Adipose tissue (tissue), 3 donors: ENCODE data around the gene NT5E. TPM values are rescaled to one million over a fixed set of nuclear protein-coding genes. Genes with fewer than 3 reads are reported as not detected.
"Not testable (repeated sequence)": the region's sequence is repeated elsewhere in the genome, so short reads cannot be mapped to it uniquely, and the experiment has no call there.

ENCODE experiments used
- H3K27ac ChIP-seq: one replicate; pipeline ENCODE4 v1.5.1; 2013; ENCODE audit warnings: low read depth, low read length
- WGBS, 3 donors: extraction: QIAGEN DNeasy Blood & Tissue Kit; methylation state at CpG; one replicate each; pipeline ENCODE4 v1.1.7; 2013; 5-methylcytosine and 5-hydroxymethylcytosine counted together
- polyA plus RNA-seq, 3 donors: library from polyadenylated mRNA; stranded (reverse); fragments of 200-250 nt; gene quantifications; one replicate each; pipeline ENCODE4 v1.2.3, GENCODE V29; 2013
- donor health status: healthy with polysubstance abuse.
- donor health status: Bipolar disorder and iron deficiency.
- donor health status: healthy.

Gene NT5E
- polyA plus RNA-seq, 3 donors = 0.99 to 13.2 (median 11.0) TPM

GRCh38 chr6:85473748-85474147, 23.9 kb downstream of the NT5E start:
- no peak overlapping the region for H3K27ac ChIP-seq
- 94 to 100% (median 99%) methylated on average over 1 of the region's 1 CpG for WGBS, 3 donors

DNA sequence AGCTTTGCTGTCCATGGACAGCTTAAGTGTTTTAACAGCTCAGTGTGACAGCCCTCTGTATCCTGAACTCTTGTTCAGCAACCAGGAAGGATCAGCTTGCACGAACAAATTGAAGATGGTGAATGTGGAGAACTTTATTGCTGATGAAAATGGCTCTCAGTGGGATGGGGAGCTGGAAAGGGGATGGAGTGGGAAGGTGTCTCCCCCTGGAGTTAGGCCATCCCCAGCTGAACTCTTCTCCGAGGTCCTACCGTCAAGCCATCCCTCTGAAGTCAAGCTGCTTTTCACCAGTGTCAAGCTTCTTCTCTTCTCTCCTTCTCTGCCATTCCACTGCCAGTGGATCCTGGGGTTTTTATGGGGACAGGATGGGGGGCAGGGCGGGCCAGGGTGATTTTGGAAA, 26.6 kb downstream of the NT5E start:
- WGBS, 3 donors = 89 to 96% (median 93%) methylated on average over 4 of the region's 4 CpGs
- H3K27ac ChIP-seq = no peak overlapping the region

- H3K27ac ChIP-seq = no peak overlapping the region
- WGBS, 3 donors = 85 to 91% (median 88%) methylated on average over 1 of the region's 1 CpG
These were observed 29.3 kb downstream of the NT5E start for GRCh38 chr6:85479208-85479607.

GRCh38 chr6:85482206-85482904, 32.5 kb downstream of the NT5E start:
- 64 to 84% (median 69%) methylated on average over 8 of the region's 8 CpGs for WGBS, 3 donors
- peak overlapping the region; percentile 62 for H3K27ac ChIP-seq

DNA sequence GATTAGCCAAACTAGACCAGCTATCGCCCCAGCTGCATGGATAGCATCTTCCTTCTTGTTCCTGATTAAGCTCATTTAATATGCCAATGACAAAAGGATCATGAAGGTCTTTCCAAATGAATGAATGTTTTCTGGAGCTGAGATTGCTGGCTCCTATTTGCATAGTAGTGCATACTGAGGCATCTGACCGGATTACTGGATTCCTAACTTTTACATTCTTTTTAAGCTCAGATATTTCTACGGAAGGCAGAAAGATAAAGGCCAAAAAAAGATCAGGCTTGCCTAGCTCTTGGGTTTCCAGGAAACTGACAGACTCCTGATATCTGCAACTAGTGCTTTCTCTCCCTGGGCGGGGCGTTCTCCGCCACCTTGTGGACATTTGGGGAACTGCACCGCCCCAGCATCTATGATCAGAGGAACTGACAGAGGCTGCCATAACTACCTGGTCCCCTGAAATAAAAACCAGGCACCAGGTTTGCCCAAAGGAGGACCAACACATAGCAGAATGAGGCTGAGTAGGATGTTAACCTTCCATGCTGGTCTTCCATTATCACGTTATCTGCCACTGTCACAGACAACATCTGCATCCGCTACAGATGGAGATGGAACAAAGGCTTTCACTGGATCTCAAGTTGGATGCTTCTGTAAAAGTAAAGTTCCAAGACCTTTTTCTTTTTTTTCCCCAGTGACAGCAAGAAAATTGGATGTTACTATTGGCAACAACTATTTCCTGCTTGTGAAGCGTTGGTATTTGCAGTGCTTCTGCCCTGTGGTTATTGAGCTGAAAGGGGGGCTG, 33.2 kb downstream of the NT5E start:
- 23 to 26% (median 24%) methylated on average over 10 of the region's 10 CpGs for WGBS, 3 donors
- peak overlapping the region; percentile 62 for H3K27ac ChIP-seq

- 32 to 80% (median 74%) methylated on average over 4 of the region's 4 CpGs for WGBS, 3 donors
These were observed 34.0 kb downstream of the NT5E start for GRCh38 chr6:85483846-85484245.

GRCh38 chr6:85484948-85485347, 35.1 kb downstream of the NT5E start:
- 85 to 92% (median 90%) methylated on average over 5 of the region's 5 CpGs for WGBS, 3 donors
- H3K27ac ChIP-seq = no peak overlapping the region

More at GRCh38 chr6:85483846-85484245, 34.0 kb downstream of the NT5E start:
- H3K27ac ChIP-seq = no peak overlapping the region

DNA sequence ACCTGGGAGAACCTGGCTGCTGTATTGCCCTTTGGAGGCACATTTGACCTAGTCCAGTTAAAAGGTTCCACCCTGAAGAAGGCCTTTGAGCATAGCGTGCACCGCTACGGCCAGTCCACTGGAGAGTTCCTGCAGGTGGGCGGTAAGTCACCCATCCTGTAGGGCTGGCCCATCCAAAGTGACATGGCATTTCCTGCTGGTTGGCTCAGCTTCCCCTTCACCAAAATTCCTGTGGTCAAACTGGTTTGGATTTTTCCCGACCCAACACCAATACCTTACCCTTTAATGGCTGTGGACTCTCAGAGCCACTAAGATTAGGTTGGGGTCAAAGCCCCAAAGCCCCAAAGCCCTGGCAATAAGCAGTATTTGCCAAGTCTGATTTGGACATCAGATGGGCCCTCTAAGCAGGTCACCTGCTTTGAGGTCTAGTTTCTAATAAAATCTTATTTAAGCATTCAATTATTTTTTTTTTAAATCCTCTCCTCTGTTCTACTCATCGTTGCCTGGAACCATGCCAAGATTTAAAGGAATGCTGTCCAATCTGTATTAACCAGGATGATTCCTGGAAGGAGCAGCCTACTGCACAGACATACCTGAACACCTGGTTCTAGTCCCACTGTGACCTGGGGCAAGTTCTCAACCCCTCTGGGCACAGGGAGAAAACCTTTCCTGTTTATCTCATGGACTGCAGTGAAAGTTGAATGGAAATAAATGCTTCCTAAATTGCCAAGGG, 40.8 kb downstream of the NT5E start:
- 76 to 81% (median 79%) methylated on average over 6 of the region's 6 CpGs for WGBS, 3 donors
- H3K27ac ChIP-seq = no peak overlapping the region

- no peak overlapping the region for H3K27ac ChIP-seq
- WGBS, 3 donors = 53 to 90% (median 59%) methylated on average over 1 of the region's 1 CpG
These were observed 43.5 kb downstream of the NT5E start for GRCh38 chr6:85493389-85493788.

DNA sequence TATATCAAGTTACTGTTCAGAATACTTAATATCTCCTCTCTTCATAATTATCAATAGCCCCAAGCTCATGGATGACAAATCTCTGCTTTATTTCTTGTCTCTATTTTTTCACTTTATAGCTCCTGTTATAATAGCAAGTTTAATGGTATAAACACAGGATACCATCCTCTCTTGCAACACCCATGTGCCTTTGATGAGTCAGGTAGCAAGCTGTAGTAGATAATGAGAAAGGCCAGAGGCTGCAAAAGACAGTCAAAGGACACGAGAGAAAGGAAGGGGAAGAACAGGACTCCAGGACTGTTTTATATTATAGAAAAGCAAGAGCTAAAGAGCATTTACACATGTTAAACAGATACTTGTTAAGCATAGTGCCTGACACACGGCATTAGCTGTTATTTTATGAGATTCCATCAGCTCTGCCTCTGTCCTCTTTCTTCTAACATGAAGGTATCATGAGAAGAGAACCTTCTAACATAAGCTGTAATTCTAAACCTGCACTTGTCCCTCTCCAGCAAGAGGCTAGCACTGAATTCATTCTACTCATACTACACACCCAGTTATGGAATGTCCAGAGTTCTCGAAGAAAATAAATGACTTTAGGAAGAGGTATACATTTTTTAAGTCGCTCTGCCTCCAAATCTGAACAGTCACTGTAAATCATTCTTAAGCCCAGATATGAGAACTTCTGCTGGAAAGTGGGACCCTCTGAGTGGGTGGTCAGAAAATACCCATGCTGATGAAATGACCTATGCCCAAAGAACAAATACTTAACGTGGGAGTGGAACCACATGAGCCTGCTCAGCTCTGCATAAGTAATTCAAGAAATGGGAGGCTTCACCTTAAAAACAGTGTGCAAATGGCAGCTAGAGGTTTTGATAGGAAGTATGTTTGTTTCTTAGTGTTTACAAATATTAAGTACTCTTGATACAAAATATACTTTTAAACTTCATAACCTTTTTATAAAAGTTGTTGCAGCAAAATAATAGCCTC, 45.0 kb downstream of the NT5E start:
- H3K27ac ChIP-seq = no peak overlapping the region
- 57 to 65% (median 64%) methylated on average over 5 of the region's 5 CpGs for WGBS, 3 donors

- 86 to 94% (median 91%) methylated on average over 8 of the region's 8 CpGs for WGBS, 3 donors
These were observed 46.2 kb downstream of the NT5E start for GRCh38 chr6:85496009-85496579.

DNA sequence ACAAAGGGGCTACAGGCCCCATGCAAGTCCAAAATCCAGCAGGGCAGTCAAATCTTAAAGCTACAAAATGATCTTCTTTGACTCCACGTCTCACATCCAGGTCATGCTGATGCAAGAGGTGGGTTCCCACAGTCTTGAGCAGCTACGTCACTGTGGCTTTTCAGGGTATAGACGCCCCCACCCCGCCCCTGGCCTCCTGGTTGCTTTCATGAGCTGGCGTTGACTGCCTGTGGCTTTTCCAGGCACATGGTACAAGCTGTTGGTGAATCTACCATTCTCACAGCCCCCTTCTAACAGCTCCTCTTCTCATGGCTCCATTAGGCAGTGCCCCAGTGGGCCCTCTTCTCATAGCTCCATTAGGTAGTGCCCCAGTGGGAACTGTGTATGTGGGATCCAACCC, 47.0 kb downstream of the NT5E start:
- WGBS, 3 donors = 93 to 94% (median 93%) methylated on average over 5 of the region's 5 CpGs
- no peak overlapping the region for H3K27ac ChIP-seq

More at GRCh38 chr6:85496009-85496579, 46.2 kb downstream of the NT5E start:
- H3K27ac ChIP-seq = no peak overlapping the region

DNA sequence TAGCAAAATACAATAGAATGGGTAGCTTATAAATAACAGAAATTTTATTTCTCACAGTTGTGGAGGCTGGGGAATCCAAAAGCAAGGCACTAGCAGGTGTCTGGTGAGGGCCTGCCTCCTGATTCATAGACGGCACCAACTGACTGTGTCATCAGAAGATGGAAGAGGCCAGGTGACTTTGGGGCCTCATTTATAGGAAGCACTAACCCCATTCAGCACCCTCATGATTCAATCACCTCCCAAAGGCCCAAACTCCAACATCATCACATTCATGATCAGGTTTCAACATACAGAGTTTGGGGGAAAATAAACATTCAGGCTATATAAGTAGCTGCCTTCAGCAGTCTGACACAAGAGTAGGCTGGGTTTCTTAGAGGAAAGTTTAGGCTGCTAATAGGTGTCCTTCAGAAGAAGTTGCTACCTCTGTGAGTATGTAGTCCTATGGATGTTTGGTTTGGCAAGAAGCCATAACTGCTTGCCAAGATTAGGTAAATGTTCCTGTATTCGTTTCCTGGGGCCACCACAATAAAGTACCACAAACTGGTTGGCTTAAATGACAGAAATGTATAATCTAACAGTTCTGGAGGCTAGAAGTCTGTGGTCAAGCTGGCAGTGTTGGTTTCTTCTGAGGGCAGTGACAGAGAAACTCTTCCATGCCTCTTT, 48.8 kb downstream of the NT5E start:
- H3K27ac ChIP-seq = no peak overlapping the region
- 41 to 75% (median 52%) methylated on average over 2 of the region's 2 CpGs for WGBS, 3 donors

DNA sequence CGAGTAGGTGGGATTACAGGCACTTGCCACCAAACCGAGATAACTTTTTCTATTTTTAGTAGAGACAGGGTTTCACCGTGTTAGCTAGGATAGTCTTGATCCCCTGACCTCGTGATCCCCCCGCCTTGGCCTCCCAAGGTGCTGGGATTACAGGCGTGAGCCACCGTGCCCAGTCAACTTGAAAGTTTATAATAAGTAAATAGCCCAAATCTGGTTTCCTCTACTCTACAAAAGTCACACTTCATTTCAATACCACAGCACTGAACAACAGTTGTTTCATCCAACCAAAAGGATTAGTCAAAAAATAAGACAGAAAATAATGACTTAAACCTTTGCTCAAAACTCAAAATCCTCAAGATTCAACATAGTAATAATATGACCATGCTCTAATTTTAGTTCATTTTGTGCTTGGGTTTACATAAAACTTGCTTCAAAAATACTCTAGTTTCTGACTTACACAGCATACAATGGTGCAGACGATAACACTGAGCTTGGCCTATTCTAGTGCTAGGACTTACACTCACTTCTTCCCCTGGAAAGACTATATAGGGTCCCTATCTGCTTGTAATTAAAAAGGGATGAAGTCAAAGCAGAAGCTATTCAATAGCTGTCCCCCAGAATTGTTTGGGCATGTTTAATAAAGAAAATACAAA, 56.7 kb downstream of the NT5E start:
- H3K27ac ChIP-seq = no peak overlapping the region
- WGBS, 3 donors = 88 to 94% (median 89%) methylated on average over 8 of the region's 8 CpGs

GRCh38 chr6:85516168-85516567, 66.3 kb downstream of the NT5E start:
- no peak overlapping the region for H3K27ac ChIP-seq

GRCh38 chr6:85524281-85524680, 74.4 kb downstream of the NT5E start:
- 78 to 82% (median 80%) methylated on average over 2 of the region's 2 CpGs for WGBS, 3 donors
- not testable (repeated sequence) for H3K27ac ChIP-seq

- 39 to 58% (median 48%) methylated on average over 2 of the region's 2 CpGs for WGBS, 3 donors
- H3K27ac ChIP-seq = no peak overlapping the region
These were observed 87.2 kb downstream of the NT5E start for GRCh38 chr6:85537055-85537494.
